Left hindlimb (tissue), 1 donor: ENCODE measurements around the gene CDH1.
"Not testable (repeated sequence)": the region's sequence is repeated elsewhere in the genome, so short reads cannot be mapped to it uniquely, and the experiment has no call there.

Experiments used
- DNase-seq: peaks from one replicate; pipeline ENCODE4 v3.0.0-alpha.2; 2018

CDH1 gene

GRCh38 chr16:68737046-68737729 is at the start of gene CDH1:
Gene CDH1 (plus strand): TSS chr16:68737292. CDS start chr16:68737416, 124 bp downstream.
- DNase-seq, result no peak

DNA sequence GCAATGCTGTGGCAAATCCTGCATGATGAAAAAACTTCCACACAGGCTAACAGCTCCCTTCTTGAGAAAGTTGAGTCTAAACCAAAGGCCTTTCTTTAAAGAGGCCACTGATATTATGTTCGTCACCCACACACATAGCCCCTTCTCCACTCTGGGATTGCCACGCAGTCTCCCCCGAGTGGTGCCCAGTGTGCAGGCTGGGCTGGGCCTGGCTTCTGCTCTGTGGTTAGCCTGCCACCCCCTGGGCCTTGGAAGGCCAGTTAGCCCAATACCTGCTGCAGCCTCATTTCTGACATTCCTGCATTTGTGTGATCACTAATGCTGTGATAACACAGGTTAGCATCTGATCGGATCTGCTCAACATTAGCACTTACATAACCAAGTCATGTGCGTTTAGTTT is 47.2 kb upstream of the CDH1 start:
- no peak for DNase-seq

DNA sequence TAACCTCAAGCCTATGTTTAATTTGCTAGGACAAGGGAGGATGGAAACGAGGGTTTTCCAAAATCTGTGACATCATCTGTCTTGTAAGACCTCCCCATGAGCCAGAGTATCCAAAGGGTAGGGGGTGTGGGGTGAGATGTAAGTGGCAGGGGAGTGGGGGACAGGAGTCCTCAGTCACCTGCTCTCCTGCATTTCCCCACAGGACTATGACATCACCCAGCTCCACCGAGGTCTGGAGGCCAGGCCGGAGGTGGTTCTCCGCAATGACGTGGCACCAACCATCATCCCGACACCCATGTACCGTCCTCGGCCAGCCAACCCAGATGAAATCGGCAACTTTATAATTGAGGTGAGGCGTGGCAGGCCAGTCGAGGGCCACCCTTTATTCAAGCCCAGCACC is 41.5 kb upstream of the CDH1 start:
- no peak for DNase-seq

GRCh38 chr16:68696514-68696913 is 40.6 kb upstream of the CDH1 start:
- no peak for DNase-seq

DNA sequence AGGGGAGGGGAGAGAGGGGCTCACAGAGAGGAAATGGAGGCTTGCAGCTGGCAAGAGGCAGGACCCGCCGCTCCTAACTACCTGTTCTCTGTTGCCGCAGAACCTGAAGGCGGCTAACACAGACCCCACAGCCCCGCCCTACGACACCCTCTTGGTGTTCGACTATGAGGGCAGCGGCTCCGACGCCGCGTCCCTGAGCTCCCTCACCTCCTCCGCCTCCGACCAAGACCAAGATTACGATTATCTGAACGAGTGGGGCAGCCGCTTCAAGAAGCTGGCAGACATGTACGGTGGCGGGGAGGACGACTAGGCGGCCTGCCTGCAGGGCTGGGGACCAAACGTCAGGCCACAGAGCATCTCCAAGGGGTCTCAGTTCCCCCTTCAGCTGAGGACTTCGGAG is 39.0 kb upstream of the CDH1 start:
- no peak for DNase-seq

DNA sequence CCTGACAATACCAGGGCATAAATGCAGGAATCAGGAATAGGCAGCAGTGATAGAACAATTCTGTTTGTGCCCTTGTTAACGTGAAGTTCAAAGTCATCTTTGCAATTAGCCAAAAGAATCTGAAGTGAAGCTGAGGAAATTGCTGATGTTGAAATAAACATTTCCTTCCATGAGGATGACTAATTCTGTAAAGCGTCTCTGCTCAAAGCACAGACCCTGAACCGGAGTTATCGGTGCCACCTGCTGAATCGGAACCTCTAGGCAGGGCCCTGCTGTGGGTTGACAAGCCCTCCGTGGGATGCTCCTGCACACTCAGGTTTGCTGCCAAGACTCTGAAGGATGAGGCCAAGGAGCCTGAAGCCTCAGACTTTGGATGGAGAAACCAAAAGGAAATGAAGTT is 37.0 kb upstream of the CDH1 start:
- DNase-seq, result no peak

DNA sequence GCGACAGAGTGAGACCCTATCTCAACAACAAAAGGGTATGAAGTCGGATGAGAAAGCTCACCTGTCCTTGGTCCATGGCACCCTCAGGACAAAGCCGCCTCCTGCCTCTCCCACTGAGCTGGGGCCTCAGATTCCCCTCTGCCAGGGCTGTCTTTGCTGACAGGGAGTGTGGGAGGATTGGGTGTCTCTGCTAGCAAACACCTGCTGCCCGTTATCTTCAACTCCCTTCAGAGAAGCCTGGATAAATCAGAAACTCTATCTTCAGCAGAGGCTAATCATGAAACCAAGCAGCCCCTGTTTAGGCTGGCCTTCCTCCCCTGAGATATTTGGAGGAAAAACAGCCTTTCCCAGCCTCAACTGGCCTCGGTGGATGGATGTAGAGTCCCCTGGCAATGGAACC is 36.3 kb upstream of the CDH1 start:
- DNase-seq, result no peak

DNA sequence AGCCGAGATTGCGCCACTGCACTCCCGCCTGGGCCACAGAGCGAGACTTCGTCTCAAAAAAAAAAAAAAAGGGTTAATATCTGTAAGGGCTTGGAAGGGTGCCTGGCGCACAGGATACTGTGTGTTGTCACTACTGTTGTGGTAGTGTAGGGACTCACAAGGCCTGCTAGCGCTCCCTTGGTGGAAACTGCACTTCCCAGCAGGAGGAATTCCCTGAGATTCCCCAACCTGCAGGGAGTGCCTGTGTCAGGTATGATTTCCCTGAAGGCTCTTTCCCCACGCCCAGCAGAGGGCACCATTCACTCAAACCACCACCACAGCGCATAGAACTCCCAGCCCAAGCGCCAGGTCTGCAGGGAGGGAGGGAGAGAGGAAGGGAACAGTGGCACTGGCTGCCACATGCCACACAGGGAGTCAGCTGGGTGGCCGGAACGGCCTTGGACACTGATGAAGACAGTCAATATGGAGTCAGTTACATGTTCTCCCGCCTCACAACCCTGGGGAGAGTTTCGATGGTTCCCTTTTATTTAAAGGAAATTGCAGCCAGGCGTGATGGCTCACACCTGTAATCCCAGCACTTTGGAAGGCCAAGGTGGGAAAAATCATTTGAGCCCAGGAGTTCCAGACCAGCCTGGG is 32.7 kb upstream of the CDH1 start:
- peak; percentile 54 for DNase-seq

GRCh38 chr16:68707340-68708152 is 29.5 kb upstream of the CDH1 start:
- peak; percentile 74 for DNase-seq

DNA sequence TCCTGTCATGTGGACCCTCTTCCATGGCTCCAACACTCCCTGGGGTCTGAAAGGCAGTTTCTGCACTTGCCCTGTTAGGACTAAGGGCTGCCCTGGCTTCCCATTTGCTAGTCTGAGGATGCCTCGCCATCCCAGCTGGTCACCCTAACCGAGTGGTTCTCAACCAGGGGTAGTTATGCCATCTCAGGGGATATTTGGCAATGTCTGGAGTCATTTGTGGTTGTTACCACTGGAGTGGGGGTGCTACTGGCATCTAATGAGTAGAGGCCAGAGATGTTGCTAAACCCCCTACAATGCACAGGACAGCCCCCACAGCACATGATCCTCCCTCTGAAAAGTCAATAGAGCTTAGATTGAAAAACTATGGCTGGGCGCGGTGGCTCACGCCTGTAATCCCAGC is 26.9 kb upstream of the CDH1 start:
- no peak for DNase-seq

DNA sequence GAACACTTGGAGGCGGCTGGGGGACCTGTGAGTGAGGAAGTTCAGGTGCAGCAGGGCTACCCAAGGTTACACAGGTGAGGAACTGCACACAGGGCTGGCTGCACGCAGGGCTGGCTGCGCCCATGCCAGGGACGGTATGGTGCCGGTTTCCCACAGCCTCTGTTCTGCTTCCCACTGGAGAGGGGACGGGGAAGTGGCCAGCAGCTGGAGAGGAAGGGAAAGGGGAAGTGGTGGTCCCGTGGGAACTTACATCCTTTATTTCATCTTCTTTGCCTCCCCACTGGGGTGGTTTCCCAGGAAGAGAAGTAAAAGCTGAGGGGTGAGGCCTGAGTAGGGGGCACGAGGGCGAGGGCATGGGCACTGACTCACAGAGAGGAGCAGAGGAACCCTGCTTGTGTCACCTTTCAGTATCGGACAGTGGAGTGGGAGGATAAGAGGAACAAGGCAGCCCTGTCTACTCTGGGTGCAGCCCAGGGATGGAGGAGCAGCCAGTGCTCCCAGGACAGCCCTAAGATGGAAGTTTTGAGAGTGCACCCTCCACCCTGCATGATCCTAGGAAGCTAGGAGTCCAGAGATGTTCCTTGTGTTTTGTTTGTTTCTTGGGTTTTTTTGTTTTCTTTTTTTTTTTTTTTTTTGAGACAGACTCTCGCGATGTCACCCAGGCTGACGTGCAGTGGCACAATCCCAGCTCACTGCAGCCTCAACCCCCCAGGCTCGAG is 25.5 kb upstream of the CDH1 start:
- DNase-seq, result no peak

- DNase-seq, result no peak
Measured at GRCh38 chr16:68713361-68713760, 23.7 kb upstream of the CDH1 start.

- DNase-seq, result no peak
Measured at GRCh38 chr16:68715471-68715870, 21.6 kb upstream of the CDH1 start.

DNA sequence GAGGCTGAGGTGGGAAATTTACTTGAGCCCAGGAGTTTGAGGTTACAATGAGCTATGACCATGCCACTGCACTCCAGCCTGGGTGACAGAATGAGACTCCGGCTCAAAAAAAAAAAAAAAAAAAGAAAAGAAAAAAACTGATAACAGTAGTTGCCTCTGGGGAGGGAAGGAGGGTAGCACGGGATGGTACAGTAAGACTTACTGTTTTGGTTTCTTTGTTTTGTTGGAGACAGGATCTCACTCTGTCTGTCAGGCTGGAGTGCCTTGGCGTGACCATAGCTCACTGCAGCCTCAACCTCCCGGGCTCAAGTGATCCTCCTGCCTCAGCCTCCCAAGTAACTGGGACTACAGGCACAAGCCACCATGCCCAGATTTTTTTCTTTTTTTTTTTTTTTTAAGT is 20.6 kb upstream of the CDH1 start:
- DNase-seq, result not testable (repeated sequence)

GRCh38 chr16:68717684-68718083 is 19.4 kb upstream of the CDH1 start:
- no peak for DNase-seq

GRCh38 chr16:68718590-68718989 is 18.5 kb upstream of the CDH1 start:
- no peak for DNase-seq

DNA sequence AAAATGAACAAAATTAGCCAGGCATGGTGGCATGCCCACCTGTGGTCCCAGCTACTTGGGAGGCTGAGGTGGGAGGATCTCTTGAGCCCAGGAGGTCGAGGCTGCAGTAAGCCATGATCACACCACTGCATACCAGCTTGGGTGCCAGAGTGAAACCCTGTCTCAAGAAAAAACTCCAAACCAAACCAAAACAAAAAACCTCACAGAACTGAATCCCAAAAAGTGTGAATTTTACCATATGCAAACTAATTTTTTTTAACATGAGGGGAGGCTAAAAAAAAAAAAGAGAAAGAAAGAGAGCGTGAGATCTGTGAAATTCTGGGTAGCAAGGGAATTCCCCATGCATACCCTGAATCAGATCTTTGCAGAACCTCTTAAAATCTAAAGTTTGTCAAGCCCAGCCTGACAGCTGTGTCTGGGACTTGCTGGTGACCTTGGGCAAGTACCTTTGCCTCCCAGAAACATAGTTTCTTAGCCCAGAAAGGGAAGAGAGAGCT is 17.1 kb upstream of the CDH1 start:
- DNase-seq, result no peak

DNA sequence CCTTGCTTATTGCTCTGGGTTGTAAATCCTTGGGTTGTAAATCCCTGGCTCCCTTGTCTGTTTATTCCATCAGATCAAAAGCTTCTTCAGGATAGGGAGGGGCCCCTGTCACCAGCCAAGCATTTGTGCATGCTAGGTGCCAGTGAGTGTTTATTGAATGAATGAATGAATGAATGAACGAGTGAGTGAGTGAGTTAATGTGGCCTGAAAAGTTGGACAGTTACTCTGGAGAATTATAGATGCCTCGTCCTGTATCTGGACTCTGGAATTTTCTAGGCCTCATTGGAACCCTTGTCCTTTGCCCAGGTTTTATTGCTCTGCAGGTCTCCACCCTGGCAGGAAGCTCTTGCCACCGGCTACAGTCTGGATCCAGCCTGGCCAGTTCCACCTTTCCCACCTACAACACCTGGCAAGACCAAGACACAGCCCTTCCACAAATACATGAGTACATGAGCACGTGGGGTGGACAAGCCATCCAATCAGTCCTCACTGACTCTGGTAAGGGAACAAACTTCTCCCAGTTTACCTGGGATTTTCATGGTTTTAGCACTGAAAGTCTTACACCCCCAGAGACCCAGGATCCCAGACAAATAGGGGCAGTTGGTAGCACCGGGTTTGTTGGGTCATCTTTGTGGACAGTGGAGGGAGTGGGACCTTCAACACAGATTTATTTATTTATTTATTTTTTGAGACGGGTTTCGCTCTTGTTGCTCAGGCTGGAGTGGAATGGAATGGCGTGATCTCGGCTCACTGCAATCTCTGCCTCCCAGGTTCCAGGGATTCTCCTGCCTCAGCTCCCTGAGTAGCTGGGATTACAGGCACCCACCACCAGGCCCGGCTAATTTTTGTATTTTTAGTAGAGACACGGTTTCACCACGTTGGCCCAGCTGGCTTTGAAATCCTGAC is 14.7 kb upstream of the CDH1 start:
- no peak for DNase-seq

DNA sequence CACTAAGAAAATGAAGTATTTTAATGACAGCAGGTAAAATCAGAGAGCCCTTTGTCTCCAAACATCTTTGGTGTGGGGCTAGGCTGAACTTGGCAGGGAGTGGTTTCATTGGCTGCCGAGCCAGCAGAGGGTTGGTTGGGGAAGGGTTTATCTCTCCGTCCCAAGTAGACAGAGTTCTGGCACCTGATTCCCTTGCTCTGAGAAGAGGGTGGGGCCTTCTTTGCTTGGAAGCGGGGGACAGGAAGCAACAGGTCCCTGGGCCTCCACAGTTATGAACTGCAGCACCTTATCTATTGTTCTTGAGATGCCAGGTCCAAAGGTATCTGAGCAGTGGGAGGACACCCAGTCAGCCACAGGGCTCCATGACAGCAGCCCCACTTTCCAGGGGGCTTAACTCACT is 12.3 kb upstream of the CDH1 start:
- no peak for DNase-seq

DNA sequence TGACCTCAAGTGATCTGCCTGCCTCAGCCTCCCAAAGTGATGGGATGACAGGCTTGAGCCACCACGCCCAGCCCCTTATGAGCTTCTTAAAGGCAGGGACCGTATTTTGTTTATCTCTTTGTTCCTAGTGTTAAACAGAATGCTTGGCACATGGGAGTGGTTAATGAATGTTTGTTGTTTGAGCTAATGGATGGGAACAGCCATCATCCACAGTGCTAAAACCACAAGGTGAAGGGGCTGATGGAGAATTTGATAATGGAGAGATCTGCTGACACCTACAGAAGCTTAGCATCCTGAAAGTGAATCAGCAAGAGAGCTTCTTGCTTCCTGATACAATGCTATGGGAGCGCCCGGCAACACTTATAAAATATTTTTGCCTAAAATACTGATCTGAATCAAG is 8.6 kb upstream of the CDH1 start:
- no peak for DNase-seq

- no peak for DNase-seq
Measured at GRCh38 chr16:68731637-68732036, 5.5 kb upstream of the CDH1 start.

DNA sequence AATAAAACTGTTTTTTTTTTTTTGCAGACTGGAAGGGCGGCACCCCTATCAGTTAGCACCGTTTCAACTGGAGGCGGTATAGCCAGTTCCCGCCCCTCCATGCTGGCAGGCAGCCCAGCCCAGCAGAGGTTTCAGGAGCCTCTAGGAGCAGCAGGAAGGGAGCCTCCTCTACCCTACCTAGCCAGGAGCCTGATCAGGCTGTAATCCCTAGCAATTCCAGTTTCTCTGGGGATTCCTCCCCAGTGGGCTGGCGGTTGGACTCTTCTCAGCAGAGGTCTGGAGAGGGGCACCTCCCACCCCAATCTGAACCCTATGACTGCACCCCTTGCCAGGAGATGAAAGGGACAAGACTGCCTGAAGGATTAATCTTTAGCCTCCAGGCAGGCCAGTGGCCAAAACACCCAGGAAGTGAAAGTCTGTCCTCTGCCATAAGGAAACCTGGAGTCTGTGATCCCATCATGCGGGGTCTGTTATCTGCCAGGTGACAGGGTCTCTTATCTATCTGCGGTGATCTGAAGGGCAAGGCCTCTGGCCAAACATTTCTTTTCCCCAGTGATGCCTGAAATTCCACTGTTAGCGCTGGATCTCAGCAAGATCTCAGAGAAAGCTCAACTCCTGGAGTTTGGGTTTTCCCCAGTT is 4.9 kb upstream of the CDH1 start:
- no peak for DNase-seq
